AG08396 (cell line): ENCODE results near the gene HNRNPM.
A peak's percentile ranks its signal among the peaks of the same experiment; 100 is the strongest.
"Not testable (repeated sequence)": the region's sequence is repeated elsewhere in the genome, so short reads cannot be mapped to it uniquely, and the experiment has no call there.

ENCODE experiments used
- DNase-seq: peaks from one replicate; pipeline ENCODE4 v3.0.0; 2012; ENCODE audit warnings: low spot score, mixed read lengths

HNRNPM gene, protein sequence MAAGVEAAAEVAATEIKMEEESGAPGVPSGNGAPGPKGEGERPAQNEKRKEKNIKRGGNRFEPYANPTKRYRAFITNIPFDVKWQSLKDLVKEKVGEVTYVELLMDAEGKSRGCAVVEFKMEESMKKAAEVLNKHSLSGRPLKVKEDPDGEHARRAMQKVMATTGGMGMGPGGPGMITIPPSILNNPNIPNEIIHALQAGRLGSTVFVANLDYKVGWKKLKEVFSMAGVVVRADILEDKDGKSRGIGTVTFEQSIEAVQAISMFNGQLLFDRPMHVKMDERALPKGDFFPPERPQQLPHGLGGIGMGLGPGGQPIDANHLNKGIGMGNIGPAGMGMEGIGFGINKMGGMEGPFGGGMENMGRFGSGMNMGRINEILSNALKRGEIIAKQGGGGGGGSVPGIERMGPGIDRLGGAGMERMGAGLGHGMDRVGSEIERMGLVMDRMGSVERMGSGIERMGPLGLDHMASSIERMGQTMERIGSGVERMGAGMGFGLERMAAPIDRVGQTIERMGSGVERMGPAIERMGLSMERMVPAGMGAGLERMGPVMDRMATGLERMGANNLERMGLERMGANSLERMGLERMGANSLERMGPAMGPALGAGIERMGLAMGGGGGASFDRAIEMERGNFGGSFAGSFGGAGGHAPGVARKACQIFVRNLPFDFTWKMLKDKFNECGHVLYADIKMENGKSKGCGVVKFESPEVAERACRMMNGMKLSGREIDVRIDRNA

GRCh38 chr19:8444677-8445487 is at the start of gene HNRNPM:
Gene HNRNPM, plus strand, starts transcription at chr19:8444975. Its CDS starts 24 bp downstream, at chr19:8444999.
- peak; percentile 99 for DNase-seq

GRCh38 chr19:8395621-8396082 is 49.1 kb upstream of the HNRNPM start:
- DNase-seq: no peak

DNA sequence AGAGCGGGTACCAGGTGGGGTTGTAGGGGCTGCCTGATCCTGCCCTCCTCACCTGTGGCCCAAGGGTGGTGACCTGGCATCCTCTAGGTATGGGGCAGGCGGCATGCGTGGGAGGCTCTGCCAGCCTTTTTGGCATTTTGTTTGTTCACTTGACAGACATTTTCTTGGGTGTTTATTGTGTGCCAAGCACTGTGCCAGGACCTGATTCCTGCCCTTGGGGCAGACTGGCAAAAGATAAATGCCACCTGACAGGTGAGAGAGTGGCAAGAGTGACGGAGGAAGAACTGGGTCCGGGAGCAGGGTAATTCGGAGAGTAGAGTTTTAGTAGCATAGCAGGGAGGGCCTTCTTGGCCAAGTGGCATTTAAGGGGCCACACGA is 48.6 kb upstream of the HNRNPM start:
- DNase-seq: no peak

- DNase-seq: peak; percentile 76
Measured at GRCh38 chr19:8396563-8397203, 48.1 kb upstream of the HNRNPM start.

- no peak for DNase-seq
Measured at GRCh38 chr19:8397271-8397670, 47.5 kb upstream of the HNRNPM start.

DNA sequence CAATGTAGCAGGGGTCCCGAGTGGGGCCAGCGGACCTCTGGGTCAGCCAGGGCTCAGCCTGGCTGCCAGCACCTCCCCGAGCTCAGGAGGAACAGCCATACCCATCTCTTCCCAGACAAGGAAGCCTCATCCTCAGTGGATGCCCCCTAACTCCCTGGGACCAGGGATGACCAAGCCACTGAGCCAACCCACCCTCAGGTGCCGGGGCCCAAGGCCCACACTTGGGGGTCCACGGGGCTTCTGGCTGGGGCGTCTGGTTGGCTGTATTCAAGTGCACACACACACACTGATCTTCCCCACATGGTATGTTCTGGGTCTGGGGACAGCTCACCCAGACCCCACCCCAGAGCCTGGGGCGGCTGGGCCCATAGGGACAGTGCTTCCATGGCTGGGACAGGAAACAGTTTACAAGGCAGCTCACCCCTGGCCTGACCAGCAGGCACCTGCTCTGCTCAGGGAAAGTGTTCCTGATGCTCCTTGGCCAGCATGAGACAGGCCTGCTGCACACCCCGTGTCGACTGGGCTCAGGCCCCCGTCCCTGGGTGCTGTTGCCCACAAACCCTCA is 46.9 kb upstream of the HNRNPM start:
- no peak for DNase-seq

DNA sequence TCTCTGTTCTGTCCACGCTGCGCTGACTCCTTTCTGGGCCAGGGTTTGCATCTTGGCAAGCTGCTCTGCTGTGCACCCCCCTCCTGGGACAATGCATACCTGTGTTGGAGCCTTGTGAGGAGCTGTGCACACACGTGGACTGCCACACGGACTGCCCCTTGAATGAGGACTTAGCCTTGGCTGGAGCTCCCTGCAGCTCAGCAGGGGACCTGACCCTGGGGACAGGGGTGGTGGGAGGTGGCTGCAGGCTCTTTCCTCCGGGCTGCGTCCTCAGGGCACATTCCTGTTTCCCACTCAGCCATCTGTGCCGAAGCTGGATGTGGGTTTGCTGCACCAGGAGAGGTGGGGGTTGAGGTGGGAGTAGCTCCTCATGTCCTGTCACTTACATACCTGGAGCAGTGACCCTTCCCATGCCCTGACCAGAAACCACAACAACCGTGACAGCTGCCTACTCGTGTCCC is 46.4 kb upstream of the HNRNPM start:
- DNase-seq: no peak

DNA sequence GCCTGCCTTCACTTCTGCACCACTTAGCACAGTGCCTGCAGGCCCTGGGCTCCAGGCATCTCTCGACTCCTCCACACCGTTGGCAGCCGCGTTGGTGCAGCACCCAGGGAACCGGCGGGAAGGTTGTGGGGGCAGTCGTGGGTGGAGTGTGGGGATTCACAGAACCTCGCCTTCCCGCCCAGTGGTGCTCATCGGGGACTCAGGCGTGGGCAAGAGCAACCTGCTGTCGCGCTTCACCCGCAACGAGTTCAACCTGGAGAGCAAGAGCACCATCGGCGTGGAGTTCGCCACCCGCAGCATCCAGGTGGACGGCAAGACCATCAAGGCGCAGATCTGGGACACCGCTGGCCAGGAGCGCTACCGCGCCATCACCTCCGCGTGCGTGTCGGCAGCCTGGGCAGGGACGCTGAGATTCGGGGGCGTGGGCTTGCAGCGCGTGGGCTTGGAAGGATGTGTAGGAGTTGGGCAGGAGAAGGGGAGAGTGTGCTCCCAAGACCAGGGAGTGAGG is 45.0 kb upstream of the HNRNPM start:
- DNase-seq: no peak

GRCh38 chr19:8401981-8402411 is 42.8 kb upstream of the HNRNPM start:
- no peak for DNase-seq

- no peak for DNase-seq
Measured at GRCh38 chr19:8403098-8403819, 41.5 kb upstream of the HNRNPM start.

- DNase-seq: no peak
Measured at GRCh38 chr19:8403820-8404109, 41.0 kb upstream of the HNRNPM start.

DNA sequence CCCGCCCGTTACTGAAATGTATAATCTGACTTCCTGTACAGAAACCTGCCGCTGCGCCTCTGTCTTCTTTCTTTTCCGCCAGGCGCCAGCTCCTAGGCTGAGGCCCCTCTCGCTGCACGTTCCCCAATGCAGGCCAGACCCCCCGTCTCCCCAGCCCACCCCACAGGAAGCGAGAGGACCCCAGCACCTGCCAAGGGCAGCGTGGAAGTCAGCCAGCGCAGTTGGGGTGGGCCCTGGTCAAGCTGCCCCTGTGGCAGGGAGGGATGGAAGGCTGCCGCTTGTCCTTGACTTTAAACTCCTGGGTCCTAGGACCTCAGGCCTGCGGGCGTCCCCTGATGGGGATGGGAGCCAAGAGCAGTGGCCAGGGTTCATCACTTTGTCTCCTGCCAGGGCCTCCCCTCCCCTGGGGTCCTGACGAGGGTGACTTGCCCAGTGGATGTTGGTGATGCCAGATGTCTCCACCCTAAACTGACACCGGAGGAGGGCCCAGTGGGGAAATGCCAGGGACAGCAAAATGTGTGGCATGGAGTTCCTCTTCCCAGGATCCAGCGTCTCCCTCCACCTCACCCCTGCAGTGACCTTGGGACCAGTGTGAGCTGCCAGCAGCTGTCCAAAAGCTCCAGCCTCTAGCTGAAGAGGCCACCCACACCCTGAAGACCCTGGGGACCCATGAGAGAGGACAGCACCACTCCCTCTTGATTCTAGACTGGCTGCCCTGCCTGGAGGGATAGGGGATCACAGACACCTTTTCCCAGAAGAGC is 40.2 kb upstream of the HNRNPM start:
- no peak for DNase-seq

GRCh38 chr19:8410718-8411117 is 34.1 kb upstream of the HNRNPM start:
- DNase-seq: not testable (repeated sequence)

DNA sequence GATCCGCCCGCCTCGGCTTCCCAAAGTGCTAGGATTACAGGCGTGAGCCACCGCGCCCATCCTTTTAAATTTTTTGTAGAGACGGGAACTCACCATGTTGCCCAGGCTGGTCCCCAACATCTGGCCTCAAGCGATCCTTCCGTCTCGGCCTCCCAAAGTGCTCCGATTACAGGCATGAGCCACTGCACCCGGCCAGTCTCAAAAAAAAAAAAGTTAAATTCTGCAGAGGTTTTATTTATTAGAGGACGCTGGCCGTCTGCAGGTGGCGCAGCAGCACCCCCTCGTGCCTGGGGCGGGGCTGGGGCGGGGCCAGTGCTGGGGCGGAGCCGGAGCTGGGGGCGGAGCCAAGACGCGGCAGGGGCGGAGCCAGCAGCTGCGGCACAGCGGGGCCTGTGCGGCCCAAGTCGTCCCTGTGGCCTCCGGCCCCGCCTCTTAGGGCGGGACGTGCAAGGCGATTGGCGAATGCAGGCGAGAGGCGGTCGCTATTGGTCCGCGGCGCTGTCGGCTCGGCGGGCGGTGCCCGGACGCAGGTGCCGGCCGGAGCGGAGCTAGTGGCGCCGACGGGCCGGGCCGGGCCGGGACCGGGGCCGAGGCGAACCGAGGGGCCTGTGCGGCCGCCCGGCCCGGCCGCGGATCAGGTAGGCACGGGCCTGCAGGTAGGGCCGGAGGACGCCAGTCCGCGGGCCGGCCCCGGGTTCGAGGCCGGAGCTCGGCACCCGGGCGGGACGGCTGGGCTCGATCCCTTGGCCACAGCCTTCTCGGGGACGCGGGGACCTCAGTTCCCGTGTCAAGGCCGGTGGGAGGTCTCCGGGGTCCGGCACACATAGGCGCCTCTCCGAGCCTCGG is 31.8 kb upstream of the HNRNPM start, which contains the start of gene MARCHF2:
TSS of gene MARCHF2 (plus strand) at position 523 of the 846 bp plus-strand sequence. CDS start 8,536 bp downstream, outside the sequence.
- peak; percentile 100 for DNase-seq

- no peak for DNase-seq
Measured at GRCh38 chr19:8413629-8413995, 31.2 kb upstream of the HNRNPM start.

GRCh38 chr19:8416796-8417195 is 28.0 kb upstream of the HNRNPM start:
- no peak for DNase-seq

GRCh38 chr19:8421484-8422461 is 23.0 kb upstream of the HNRNPM start:
- no peak for DNase-seq

DNA sequence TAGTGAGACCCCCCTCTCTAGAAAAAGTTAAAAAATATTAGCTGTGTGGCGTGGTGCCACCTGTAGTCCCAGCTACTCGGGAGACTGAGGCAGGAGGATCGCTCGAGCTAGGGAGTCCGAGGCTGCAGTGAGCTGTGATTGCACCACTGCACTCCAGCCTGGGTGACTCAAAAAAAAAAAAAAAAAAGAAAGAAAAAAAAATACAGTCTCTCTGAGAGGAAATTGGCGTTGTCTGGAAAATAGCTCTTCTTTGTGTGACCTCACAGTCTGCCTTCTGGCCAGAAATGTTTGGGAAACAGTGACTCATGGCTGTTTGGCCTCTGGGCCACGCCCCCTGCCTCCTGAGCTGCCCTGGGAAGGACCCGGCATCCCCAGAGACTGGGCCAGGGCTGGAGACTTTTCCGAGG is 21.0 kb upstream of the HNRNPM start:
- peak; percentile 93 for DNase-seq
